ENCODE results near the gene SCMH1.

GRCh38 chr1:41286992-41287391 is 44.9 kb upstream of the SCMH1 start:
- TF ChIP-seq CTCF (IDR thresholded peaks at IDR 0.05) = no peak
- no peak for TF ChIP-seq POLR2AphosphoS5 (IDR thresholded peaks at IDR 0.05)

Measured in breast epithelium (tissue), 3 donors.